ENCODE results near the gene GNAI2.

GNAI2 gene

GRCh38 chr3:50245251-50245745, 9.3 kb downstream of the GNAI2 start:
- peak overlapping the region in 1 of 2 donors; percentile 38 for H3K4me3 ChIP-seq (replicated peaks in 1 of 2; ENCODE audit: low read depth in 2 of 2, low read length in 2 of 2)
- TF ChIP-seq CTCF (IDR thresholded peaks at IDR 0.05; ENCODE audit: low read depth, low read length): no peak
- no peak for DNase-seq (ENCODE audit: low read depth in 2 of 2)

DNA sequence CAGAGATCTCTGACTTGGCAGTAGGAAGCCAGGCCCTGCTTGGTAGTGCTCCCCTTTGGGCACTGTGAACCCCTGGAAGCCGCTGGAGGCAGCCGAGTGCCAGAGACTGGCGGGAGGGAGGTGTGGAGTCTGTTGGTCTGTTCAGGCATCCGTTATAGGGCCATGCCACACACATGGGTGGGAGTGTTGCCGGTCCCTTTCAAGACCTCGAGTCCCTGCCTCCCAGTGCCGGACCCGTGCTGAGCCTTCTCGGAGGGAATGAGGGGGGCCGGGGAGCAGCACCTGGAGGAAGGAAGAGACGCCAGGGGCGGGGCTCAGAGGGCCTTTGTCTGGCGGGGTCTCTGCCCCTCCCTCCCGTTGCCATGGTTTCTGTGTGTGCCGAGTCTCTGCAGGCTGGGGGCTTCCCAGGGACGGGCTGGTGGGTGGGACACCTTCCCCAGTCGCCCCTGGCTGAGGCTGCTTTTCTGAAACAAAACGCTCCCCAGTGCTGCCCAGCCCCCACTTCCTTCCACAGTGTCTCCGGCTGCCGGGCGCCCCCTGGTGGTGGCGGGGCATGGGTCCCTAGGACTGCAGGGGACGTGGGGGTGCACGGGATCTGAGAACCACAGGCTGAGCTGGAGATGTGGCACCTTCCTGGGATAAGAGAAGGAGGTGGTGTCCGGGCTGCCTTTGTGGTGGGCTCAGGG, 10.0 kb downstream of the GNAI2 start:
- DNase-seq (ENCODE audit: low read depth in 2 of 2): peak; percentile 90
- TF ChIP-seq CTCF (IDR thresholded peaks at IDR 0.05; ENCODE audit: low read depth, low read length): peak; percentile 99
- H3K4me3 ChIP-seq (replicated peaks in 1 of 2; ENCODE audit: low read depth in 2 of 2, low read length in 2 of 2): peak overlapping the region; percentile 29 to 38

DNA sequence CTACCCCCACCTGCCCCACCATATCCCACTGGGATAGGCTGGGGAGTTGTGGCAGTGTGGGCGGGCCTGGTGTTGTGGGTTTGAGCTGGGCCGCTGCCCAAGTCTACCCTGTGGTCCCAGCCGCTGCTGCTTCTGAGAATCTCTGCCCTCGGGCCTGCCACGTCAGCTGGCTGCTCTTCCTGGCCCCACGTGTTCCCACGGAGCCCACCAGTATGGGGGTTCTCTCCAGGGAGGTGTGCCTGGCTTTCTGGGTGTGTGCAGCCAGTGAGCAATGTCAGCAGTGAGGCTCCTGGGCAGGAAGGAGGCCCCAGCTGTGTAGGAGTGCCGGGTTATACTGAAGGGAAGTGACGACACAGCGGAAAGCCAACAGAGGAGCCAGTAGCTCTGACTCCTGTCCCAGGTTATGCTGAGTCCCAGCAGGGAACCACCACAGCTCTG, 10.5 kb downstream of the GNAI2 start:
- peak; percentile 87 to 97 for DNase-seq (ENCODE audit: low read depth in 2 of 2)
- H3K4me3 ChIP-seq (replicated peaks in 1 of 2; ENCODE audit: low read depth in 2 of 2, low read length in 2 of 2): peak overlapping the region in 1 of 2 donors; percentile 38
- no peak for TF ChIP-seq CTCF (IDR thresholded peaks at IDR 0.05; ENCODE audit: low read depth, low read length)

DNA sequence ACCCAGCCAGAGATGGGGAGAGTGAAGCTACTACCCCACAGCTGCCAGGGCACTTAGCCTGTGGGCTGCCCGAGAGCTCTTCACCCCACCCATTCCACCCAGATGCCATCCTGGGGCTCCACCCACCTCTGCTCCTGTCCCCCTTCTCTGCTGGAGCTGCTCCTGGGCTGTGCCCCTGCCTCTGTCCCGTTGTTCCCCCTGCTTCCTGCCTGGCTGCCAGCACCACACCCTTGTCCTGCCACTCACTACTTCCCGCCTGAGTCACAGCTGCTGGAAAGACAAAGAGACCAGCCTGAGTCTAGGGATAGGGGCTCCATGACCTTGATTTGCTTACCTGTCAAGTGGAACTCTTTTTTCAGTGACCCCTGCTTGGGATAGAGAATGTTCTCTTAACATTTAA, 12.4 kb downstream of the GNAI2 start:
- no peak for DNase-seq (ENCODE audit: low read depth in 2 of 2)
- H3K4me3 ChIP-seq (replicated peaks in 1 of 2; ENCODE audit: low read depth in 2 of 2, low read length in 2 of 2): no peak overlapping the region
- no peak for TF ChIP-seq CTCF (IDR thresholded peaks at IDR 0.05; ENCODE audit: low read depth, low read length)

DNA sequence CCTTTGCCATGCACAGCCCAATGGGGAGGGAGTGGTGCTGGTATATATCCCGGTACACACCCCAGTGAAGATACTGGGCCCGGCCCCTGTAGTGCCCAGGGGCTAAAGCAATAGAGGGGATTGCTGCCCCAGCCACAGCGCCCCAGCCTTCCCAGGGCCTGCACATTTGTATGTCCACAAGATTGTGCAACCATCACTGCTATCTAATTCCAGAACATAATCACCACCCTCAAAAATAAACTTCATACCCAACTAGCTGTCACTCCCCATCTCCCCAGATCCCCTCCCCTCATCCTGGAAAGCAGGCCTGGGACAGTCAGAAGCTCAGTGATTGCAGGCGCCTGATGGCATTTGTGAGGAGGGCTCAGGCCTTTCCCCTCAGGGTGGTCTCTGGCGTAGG, 13.5 kb downstream of the GNAI2 start:
- TF ChIP-seq CTCF (IDR thresholded peaks at IDR 0.05; ENCODE audit: low read depth, low read length): no peak
- H3K4me3 ChIP-seq (replicated peaks in 1 of 2; ENCODE audit: low read depth in 2 of 2, low read length in 2 of 2): no peak overlapping the region
- DNase-seq (ENCODE audit: low read depth in 2 of 2): no peak

DNA sequence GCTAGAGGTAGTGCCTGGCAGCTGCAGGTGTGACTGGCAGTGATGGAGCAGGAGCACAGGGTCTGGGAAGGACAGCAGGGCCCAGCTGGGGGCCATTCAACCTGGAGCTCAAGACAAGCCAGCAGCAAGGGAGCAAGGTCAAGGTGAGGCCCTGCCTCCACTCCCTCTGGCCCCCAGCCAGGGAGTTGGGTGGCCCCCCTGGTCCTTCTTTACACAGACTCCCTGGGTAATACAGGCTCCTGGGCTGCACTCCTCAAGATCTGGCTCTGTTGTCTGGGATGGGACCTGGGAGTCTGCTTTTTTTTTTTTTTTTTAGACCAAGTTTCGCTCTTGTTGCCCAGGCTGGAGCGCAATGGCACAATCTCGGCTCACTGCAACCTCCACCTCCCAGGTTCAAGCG, 14.5 kb downstream of the GNAI2 start:
- TF ChIP-seq CTCF (IDR thresholded peaks at IDR 0.05; ENCODE audit: low read depth, low read length): no peak
- no peak for DNase-seq (ENCODE audit: low read depth in 2 of 2)
- H3K4me3 ChIP-seq (replicated peaks in 1 of 2; ENCODE audit: low read depth in 2 of 2, low read length in 2 of 2): no peak overlapping the region

- no peak for TF ChIP-seq CTCF (IDR thresholded peaks at IDR 0.05; ENCODE audit: low read depth, low read length)
- H3K4me3 ChIP-seq (replicated peaks in 1 of 2; ENCODE audit: low read depth in 2 of 2, low read length in 2 of 2): no peak overlapping the region
- peak; percentile 79 to 95 for DNase-seq (ENCODE audit: low read depth in 2 of 2)
Measured at GRCh38 chr3:50251220-50251619, 15.2 kb downstream of the GNAI2 start.
